Gastrocnemius medialis (tissue), 4 donors: ENCODE data around the gene GDPD5. TPM values are rescaled to one million over a fixed set of nuclear protein-coding genes. Genes with fewer than 3 reads are reported as not detected.

Experiments used
- ATAC-seq, 2 donors: fragments of 150-250 bp; one replicate each; pipeline ENCODE4 v1.9.1; 2016
- DNase-seq, 2 donors: peaks; one replicate each; pipeline ENCODE4 v3.0.0-alpha.2; 2019
- H3K27ac ChIP-seq, 4 donors: fragments of 200-600 bp; sonication (generic); 1 replicate in 1 of 4; 2 replicates in 3 of 4; pipeline ENCODE4 v1.5.1; 2016 to 2018; ENCODE audit warnings: mild to moderate bottlenecking in 2 of 4, moderate library complexity in 1 of 4
- H3K27me3 ChIP-seq, 3 donors: fragments of 200-600 bp; sonication (generic) in 2 of 3; 1 replicate in 1 of 3; 2 replicates in 2 of 3; pipeline versions ENCODE4 v1.5.1 to v1.6.0; 2016 to 2019; ENCODE audit warnings: mild to moderate bottlenecking in 1 of 3, moderate library complexity in 1 of 3
- H3K36me3 ChIP-seq, 2 donors: fragments of 200-600 bp; sonication (generic) in 1 of 2; one replicate each; pipeline ENCODE4 v1.5.1; 2017 to 2018
- H3K4me1 ChIP-seq, 2 donors: fragments of 200-600 bp; sonication (generic) in 1 of 2; one replicate each; pipeline ENCODE4 v1.5.1; 2016 to 2017; ENCODE audit warnings: mild to moderate bottlenecking in 2 of 2
- H3K4me3 ChIP-seq, 4 donors: fragments of 200-600 bp; sonication (generic) in 3 of 4; 1 replicate in 1 of 4; 2 replicates in 3 of 4; pipeline ENCODE4 v1.5.1; 2016 to 2019; ENCODE audit warnings: mild to moderate bottlenecking in 2 of 4
- H3K9me3 ChIP-seq, 3 donors: fragments of 200-600 bp; sonication (generic) in 2 of 3; 1 replicate in 1 of 3; 2 replicates in 2 of 3; pipeline ENCODE4 v1.5.1; 2016 to 2019
- POLR2A ChIP-seq, 2 donors: fragments of 450-650 bp; IDR thresholded peaks; one replicate each; pipeline ENCODE4 v1.6.1; 2017; ENCODE audit warnings: antibody characterized with exemption in 2 of 2, mild to moderate bottlenecking in 2 of 2, moderate library complexity in 2 of 2
- in situ Hi-C, 4 donors: fragments of 200-750 bp; cut with MboI; loops; one replicate each; pipeline versions ENCODE4 v1.15.0 to v1.8.0; 2017; ENCODE audit warnings: low sequenced_read_pairs in 4 of 4
- intact Hi-C: fragments of 100-400 bp; cut with DNase I; formaldehyde crosslinking; loops from one replicate; pipeline ENCODE4 v1.15.1; 2023; ENCODE audit warnings: low total_unique reads
- total RNA-seq, 4 donors: library from RNA; depleted of rRNA; stranded (reverse); fragments of >200 nt; gene quantifications; one replicate each; pipeline versions ENCODE4 v1.1.0 to v1.2.3, GENCODE V29; 2016
- TF ChIP-seq, protein P1 (sequence below), 5 experiments: fragments of 450-650 bp in 3 of 5; fragments of 200-600 bp in 2 of 5; sonication (generic) in 2 of 5; IDR thresholded peaks in 4 of 5; conservative IDR thresholded peaks in 1 of 5; 1 replicate in 4 of 5; 2 replicates in 1 of 5; pipeline ENCODE4 v1.5.1; 2016 to 2019; ENCODE audit warnings: antibody characterized with exemption in 5 of 5, mild to moderate bottlenecking in 3 of 5, moderate library complexity in 3 of 5

GDPD5 gene
- total RNA-seq, 4 donors from 2014 or later: 5.6 to 12.6 (median 11.2) TPM

DNA sequence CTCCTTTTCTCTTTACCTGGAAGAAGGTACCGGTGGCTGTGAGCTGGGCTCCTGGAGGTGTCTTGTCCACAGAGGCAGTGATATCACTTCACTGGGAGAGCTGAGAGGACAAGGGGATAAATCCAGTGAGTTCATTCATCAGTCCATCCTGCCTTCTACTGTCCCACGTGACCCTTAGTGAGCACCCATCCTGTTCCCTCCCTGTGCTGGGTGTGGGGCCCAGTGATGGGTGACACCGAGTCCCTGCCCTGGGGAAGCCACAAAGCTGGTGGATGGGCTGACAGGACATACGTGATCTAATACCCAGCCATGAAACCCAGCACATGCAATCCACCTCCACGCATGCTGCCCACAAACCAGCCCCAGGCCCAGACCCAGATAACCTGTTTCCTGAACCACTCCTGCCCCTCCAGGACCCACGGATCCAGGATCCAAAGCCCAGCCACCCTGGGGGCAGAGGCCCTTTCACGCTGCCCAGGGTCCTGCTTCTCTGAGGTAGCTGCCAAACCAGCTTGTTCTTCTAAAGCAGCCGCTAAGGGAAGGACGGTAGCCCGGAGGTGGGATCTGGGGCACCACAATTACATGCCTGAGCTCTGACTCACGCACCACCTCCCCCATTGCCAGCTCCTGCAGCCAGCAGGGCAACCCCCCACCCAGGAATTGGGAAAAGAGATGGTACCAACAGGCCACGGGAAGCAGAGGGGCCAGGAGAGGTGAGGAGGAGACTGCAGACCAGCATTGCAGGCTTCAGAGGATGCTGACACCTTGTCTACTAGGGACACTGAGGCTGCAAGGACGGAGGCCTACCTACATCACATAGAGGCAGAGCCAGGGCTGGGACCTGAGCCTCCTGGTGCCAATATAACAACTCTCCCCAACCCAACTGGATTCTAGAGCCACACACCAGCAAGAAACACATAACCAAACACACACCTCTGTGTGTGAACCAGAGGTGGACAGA lies 35.2 kb downstream of the GDPD5 start:
- Histone ChIP-seq H3K27me3 (no peaks in the 10 kb centered on the region), H3K4me3 (no peak overlapping the region), H3K4me1 (peaks cover 0 to 8% of the 10 kb centered on the region in 2 donors), H3K9me3 (no peaks in the 10 kb centered on the region), H3K36me3 (no peaks in the 10 kb centered on the region), H3K27ac (no peak overlapping the region)
- in situ Hi-C loops (no loop called here), intact Hi-C loops (no loop called here)
- ATAC-seq (no peak), DNase-seq (no peak)
- TF ChIP-seq, protein P1, sequence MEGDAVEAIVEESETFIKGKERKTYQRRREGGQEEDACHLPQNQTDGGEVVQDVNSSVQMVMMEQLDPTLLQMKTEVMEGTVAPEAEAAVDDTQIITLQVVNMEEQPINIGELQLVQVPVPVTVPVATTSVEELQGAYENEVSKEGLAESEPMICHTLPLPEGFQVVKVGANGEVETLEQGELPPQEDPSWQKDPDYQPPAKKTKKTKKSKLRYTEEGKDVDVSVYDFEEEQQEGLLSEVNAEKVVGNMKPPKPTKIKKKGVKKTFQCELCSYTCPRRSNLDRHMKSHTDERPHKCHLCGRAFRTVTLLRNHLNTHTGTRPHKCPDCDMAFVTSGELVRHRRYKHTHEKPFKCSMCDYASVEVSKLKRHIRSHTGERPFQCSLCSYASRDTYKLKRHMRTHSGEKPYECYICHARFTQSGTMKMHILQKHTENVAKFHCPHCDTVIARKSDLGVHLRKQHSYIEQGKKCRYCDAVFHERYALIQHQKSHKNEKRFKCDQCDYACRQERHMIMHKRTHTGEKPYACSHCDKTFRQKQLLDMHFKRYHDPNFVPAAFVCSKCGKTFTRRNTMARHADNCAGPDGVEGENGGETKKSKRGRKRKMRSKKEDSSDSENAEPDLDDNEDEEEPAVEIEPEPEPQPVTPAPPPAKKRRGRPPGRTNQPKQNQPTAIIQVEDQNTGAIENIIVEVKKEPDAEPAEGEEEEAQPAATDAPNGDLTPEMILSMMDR (IDR thresholded peaks at IDR 0.05 in 4 of 5, conservative IDR thresholded peaks at IDR 0.05 in 1 of 5): no peak
- no peak for TF ChIP-seq POLR2A (IDR thresholded peaks at IDR 0.05)

DNA sequence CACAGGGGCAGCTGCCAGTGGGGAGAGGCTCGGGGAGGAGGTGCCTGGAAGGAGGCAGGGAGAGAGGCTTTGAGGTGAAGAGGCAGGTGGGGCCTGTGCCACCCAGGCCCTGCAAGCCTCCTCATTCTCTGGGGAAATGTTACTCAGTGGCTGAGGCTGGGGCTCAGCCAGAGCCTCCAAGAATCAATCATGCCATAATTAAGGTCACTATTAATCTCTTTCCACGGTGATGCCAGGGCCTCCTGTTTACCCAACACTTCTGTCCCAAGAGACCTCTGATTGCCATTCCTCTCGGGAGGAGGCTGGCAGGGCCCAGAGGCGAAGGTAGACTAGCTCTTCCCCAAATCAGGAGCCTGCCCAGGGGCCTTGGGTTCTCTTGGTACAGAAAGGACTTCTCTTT lies 38.4 kb downstream of the GDPD5 start:
- no peaks in the 10 kb centered on the region for H3K9me3 ChIP-seq
- intact Hi-C loops (no loop called here), in situ Hi-C loops (no loop called here)
- H3K27me3 ChIP-seq: no peaks in the 10 kb centered on the region
- no peak for TF ChIP-seq POLR2A (IDR thresholded peaks at IDR 0.05)
- TF ChIP-seq, protein P1 (IDR thresholded peaks at IDR 0.05 in 4 of 5, conservative IDR thresholded peaks at IDR 0.05 in 1 of 5): no peak
- no peak for ATAC-seq
- DNase-seq: no peak
- peaks cover 0 to 3% of the 10 kb centered on the region in 2 donors for H3K4me1 ChIP-seq
- H3K36me3 ChIP-seq: no peaks in the 10 kb centered on the region
- no peak overlapping the region for H3K27ac ChIP-seq
- H3K4me3 ChIP-seq: no peak overlapping the region

DNA sequence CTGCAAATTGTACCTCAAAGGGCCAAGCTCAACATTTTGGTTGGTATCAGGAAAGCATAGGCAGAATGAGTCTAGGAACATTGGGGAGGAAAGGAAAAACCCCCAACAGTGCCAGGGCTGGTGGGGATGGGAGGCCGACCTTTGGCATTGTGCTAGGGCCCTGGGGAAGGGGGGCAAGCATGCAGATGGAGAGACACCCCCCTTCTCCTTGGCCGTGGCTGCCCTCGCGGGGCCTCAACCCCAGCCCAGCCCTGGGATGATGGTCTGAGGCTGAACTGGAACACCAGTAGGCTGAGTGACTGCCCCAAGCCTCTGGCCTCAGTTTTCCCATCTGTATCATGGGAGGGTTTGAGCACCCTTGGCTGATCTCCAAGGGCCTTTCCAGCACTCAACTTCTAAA lies 40.0 kb downstream of the GDPD5 start:
- no peaks in the 10 kb centered on the region for H3K9me3 ChIP-seq
- no peak for ATAC-seq
- no peaks in the 10 kb centered on the region for H3K27me3 ChIP-seq
- TF ChIP-seq, protein P1 (IDR thresholded peaks at IDR 0.05 in 4 of 5, conservative IDR thresholded peaks at IDR 0.05 in 1 of 5): no peak
- no peak for TF ChIP-seq POLR2A (IDR thresholded peaks at IDR 0.05)
- no peak overlapping the region for H3K4me3 ChIP-seq
- no peak for DNase-seq
- in situ Hi-C loops: no loop called here
- H3K4me1 ChIP-seq: peaks cover 5 to 6% of the 10 kb centered on the region in 2 donors
- intact Hi-C loops: no loop called here
- H3K36me3 ChIP-seq: no peaks in the 10 kb centered on the region
- H3K27ac ChIP-seq: no peak overlapping the region

DNA sequence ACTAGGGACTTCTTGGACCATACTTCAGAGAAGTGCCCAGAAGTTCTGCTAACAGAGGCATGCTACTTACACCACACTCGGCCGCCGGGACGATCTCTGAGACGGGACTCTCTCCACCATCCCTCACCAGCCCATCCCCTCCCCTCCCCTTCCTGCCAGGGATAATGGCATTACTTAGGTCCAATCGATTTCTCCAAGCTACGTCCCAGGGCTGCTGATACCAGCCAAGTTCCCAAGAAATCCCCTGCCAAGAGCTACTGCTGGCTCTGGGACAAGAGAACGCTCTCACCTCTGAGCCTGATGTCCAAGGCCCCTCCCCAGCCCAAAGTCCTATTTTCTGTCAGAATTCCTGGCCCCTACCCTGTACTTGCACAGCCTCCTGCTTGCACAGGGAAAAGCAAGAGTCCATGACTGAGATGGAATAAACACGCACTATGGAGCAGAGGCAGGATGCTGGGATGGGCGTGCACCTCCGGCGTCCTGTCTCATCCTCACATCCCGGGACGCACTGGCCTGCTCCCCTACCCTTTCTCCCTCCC lies 42.7 kb downstream of the GDPD5 start:
- Histone ChIP-seq H3K4me3 (no peak overlapping the region), H3K27ac (no peak overlapping the region), H3K27me3 (no peaks in the 10 kb centered on the region), H3K9me3 (no peaks in the 10 kb centered on the region), H3K4me1 (peaks cover 16 to 21% of the 10 kb centered on the region in 2 donors), H3K36me3 (no peaks in the 10 kb centered on the region)
- ATAC-seq (no peak), DNase-seq (no peak)
- no peak for TF ChIP-seq POLR2A (IDR thresholded peaks at IDR 0.05)
- TF ChIP-seq, protein P1 (IDR thresholded peaks at IDR 0.05 in 4 of 5, conservative IDR thresholded peaks at IDR 0.05 in 1 of 5): no peak
- in situ Hi-C loops: no loop called here
- intact Hi-C loops: no loop called here
